HG02943 (cell line): ENCODE measurements around the gene PSME1.
A peak's percentile ranks its signal among the peaks of the same experiment; 100 is the strongest.

Source experiments
- ATAC-seq: cut with Tn5 transposase; IDR thresholded peaks from one replicate; pipeline ENCODE4 v1.9.1; 2021; ENCODE audit warnings: mild to moderate bottlenecking, low read depth, moderate library complexity; ENCODE audit not compliant: unreplicated experiment

PSME1 gene

GRCh38 chr14:24144451-24144850 is 8.5 kb downstream of the PSME1 start:
- ATAC-seq: no peak

GRCh38 chr14:24145219-24145618 is 9.2 kb downstream of the PSME1 start:
- no peak for ATAC-seq

- ATAC-seq: no peak
Measured at GRCh38 chr14:24145690-24146452, 9.9 kb downstream of the PSME1 start.

- ATAC-seq: peak; percentile 55
Measured at GRCh38 chr14:24146453-24146977, 10.5 kb downstream of the PSME1 start, which contains the start of gene PSME2. TSS of gene PSME2 (minus strand) at chr14:24146610. CDS start at chr14:24146581, 29 bp downstream.

- peak; percentile 80 for ATAC-seq
Measured at GRCh38 chr14:24146978-24147760, 11.2 kb downstream of the PSME1 start, which contains the start of gene RNF31. TSS of gene RNF31 (plus strand) at chr14:24147498. CDS start at chr14:24147699, 201 bp downstream.

GRCh38 chr14:24147761-24148428 is 11.9 kb downstream of the PSME1 start:
- ATAC-seq: no peak

- no peak for ATAC-seq
Measured at GRCh38 chr14:24149302-24149969, 13.4 kb downstream of the PSME1 start.

- no peak for ATAC-seq
Measured at GRCh38 chr14:24150061-24150460, 14.1 kb downstream of the PSME1 start.

GRCh38 chr14:24150567-24150966 is 14.6 kb downstream of the PSME1 start:
- no peak for ATAC-seq

- ATAC-seq: no peak
Measured at GRCh38 chr14:24150993-24151392, 15.0 kb downstream of the PSME1 start.

- no peak for ATAC-seq
Measured at GRCh38 chr14:24151404-24152080, 15.5 kb downstream of the PSME1 start.

- ATAC-seq: no peak
Measured at GRCh38 chr14:24155100-24155499, 19.1 kb downstream of the PSME1 start.

GRCh38 chr14:24156840-24157239 is 20.8 kb downstream of the PSME1 start:
- ATAC-seq: no peak

GRCh38 chr14:24157331-24157730 is 21.3 kb downstream of the PSME1 start:
- no peak for ATAC-seq

GRCh38 chr14:24159777-24160498 is 23.9 kb downstream of the PSME1 start:
- no peak for ATAC-seq

GRCh38 chr14:24160499-24160849 is 24.5 kb downstream of the PSME1 start:
- ATAC-seq: no peak

GRCh38 chr14:24160850-24161804 is 25.1 kb downstream of the PSME1 start, which contains the start of gene IRF9:
TSS of gene IRF9 (plus strand) at chr14:24161265. CDS start at chr14:24162145, 880 bp downstream.
- ATAC-seq: peak; percentile 80

GRCh38 chr14:24162093-24162492 is 26.1 kb downstream of the PSME1 start:
- no peak for ATAC-seq
